SIG-M5 treated with dmso at 0.1 percent for 504 hours (cell line): ENCODE data around the gene SLC43A3.

Experiments used
- DNase-seq: peaks from one replicate; lab custom pipeline; 2025; ENCODE audit not compliant: unreplicated experiment; lab: John Stamatoyannopoulos, UW

The SLC43A3 gene

DNA sequence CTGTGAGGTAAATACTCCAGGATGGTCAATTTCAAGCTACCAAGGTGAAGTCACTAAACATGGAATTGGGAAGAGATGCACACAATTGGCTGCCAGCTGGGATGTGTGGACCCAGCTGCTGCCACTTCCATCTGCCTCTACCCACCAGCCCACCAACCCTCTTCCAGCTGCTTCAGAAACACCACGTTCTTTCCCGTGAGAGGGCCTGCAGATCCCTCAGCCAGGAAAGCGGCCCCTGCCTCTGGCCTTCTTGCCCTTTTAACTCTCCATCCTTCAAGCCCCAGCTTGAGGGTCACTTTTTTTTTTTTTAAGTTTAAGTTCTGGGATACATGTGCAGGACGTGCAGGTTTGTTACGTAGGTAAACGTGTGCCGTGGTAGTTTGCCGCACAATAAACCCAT lies 65.9 kb downstream of the SLC43A3 start:
- DNase-seq = no peak

DNA sequence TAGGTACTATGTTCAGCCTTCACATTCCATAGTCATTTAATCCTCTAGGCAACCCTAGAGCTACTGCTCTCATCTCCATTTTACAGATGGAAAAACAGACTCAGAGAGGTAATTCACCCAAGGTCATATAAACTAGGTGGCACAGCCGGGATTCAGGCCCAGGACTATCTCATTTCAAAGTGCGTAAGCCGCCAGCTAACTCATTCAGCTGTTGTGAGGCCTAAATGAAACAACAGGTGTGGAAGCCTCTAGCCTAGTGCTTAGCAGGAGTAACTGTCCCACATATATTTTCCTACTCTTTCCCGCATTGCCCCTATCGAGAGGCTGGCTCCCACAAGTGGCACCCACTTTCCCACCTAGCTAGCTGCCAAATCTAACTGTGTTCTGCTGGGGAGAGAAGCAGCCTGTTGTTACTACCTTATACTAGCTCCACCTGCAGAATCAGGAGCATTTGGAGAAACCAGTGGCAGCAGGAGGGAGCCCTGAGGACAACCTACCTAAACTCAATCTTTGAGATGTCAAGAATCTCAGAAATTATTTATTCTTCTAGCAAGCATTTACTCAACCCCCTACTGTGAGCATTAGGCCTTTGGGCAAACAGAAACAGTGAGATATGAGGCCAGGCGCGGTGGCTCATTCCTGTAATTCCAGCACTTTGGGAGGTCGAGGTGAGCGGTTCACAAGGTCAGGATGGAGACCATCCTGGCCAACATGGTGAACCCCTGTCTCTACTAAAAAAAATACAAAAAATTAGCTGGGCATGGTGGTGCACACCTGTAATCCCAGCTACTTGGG lies 66.8 kb downstream of the SLC43A3 start:
- DNase-seq = no peak

DNA sequence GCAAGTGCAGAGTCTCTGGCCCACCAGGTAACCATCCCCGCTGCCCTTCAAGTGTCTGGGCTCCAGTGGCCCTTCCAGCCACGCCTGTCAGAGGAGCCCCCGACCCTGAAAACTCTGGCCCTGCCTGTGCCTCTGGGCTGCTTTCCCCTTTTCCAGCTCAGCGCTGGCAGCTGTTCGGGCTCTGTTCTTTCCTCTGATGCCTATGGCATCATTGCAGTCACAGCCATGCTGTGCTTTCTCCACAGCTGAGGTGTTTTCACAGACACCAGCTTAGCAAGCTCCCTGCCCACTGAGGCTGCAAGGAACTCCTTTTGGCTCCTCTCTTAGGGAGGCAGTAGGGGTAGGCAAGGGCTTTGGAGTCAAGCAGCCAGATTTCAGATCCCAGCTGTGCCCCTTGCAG lies 67.5 kb downstream of the SLC43A3 start:
- DNase-seq = no peak

DNA sequence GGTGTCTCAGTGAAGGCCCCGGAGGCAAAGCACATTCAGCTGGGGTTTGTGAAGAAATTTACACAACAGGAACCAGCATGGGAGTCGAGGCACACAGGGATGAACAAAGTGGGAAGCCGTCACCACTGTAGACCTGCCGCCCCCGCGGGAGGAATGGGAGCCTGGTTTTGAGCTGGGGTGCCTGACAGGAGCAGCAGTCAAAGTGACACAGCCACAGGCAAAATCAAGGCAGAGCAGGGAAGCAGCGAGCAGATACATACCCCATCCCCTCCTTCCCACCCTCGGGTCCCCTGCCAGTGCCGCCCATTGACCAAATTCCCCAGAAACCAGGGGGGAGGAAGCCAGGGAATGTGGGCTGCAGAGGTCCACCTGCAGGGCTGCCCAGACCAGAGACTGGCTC lies 67.9 kb downstream of the SLC43A3 start:
- no peak for DNase-seq

DNA sequence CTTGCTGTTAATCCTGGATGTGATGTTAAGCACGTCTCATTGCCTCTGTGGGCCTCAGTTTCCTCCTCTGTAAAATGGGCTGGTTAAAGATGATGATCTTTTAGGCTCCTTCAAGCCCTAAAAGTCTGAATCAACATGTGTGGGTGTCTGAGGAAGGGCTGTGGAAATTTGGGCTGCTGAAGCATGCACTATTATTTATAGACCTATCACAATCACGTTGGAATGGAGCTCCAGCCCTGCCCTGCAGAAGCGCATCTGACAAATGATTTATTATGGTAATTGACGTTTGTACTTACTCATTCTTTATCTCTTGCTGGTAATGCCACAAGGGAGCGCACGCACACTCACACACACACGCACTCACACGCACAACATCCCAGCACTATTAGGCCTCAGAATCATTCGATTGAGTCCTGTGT lies 68.4 kb downstream of the SLC43A3 start:
- DNase-seq = no peak

DNA sequence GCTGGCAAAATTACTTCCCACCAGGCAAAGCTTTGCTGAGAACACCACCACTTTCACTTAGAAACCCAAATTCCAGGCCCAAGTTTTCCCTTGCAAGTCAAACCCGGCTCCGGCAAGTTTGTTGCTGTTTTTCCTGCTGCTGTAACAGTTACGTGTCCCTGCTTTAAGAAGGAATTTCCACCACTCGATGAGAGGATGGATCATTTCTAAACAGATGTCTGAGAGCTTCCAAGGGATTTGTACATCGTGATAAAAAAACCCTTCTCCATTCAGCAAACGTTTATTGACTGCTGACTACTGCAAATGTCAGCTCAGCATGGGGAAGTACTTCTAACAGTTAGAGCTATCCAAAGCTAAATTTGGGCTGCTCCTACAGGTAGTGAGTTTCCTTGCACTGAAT lies 69.1 kb downstream of the SLC43A3 start:
- no peak for DNase-seq

DNA sequence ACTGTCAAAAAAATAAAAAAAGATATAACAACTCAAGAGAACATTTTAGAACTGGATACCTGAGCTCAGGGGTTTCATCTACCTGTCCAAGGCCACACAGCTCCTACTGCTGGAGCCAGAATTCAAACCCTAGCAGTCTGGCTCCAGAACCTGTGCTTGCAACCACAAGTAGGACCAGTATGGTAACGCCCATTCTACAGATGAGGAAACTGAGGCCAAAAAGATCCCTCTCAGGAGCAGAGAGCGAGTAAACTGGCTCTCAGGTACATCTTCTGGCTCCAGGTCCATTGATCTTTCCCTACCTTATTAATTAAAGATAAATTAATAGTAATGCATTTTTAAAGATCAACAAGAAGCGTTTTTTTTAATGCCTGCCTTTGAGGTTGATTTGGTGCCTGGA lies 69.6 kb downstream of the SLC43A3 start:
- no peak for DNase-seq
